IPS-NIHi7 (cell line): ENCODE measurements around the gene MLLT1.

Experiments
- DNase-seq: peaks from one replicate; pipeline ENCODE4 v3.0.0; 2012; ENCODE audit warnings: mixed read lengths; ENCODE audit errors: extremely low spot score

MLLT1 gene

DNA sequence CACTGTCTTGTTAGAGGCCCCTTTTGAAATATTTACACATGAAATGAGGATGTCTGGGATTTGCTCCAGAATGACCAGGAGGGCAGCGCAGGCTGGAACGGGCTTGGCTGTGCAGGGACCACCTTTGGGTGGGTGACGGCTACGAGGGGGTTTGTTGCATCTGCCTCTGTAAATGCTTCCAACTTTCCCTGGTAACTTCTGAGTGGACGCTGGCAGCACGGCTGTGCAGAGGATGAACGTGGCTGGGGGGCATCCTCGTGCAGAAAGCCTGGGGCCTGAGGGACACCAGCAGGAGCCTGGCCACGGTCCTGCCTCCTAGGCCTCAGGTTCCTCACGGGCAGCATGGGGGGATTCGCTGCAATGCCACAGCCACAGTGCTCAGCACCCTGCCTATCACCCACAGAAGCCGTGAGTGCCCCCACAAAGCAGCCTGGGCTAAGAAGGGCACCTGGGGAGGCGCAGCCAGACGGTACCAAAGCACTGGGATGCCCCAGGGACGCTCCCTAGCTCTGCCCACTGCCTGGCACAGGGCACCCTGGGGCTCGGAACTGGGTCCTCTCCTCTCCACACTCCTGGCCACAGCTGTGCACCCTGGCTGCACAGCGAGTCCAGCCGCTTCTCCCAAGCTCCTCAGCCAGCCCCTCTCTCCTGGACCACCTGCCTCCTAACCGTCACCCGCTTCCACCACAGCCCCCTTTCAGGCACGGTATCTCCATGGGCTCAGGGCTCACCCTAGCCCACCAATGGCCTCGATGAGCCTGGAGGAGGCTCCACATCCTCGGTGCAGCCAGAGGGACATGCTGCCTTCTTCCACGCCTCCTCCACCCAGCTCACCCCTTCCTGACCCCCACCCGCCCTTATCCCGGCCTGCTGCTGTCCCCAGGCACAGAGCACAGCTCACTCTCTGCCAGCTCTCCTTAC is 44.5 kb downstream of the MLLT1 start:
- no peak for DNase-seq

DNA sequence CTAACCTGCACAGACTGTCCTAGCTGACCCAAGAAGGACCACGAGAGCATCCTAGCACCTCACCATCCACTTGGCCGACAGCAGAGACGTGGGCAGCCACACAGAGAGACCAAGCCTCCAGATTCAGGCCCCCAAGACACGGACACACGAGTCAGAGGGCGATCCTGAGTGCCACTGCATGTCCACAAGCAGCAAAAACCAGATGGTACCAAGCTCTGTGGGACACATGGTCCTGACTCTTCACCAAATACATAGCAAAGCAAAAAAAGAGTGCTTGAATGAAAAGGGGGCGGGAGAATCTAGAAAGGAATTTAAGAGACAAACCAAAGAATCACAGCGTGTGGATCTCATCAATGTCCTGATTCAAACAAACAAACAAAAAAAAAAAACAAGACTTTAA is 45.2 kb downstream of the MLLT1 start:
- DNase-seq, result no peak

- DNase-seq, result no peak
These were observed 45.8 kb downstream of the MLLT1 start for GRCh38 chr19:6233827-6234511.

DNA sequence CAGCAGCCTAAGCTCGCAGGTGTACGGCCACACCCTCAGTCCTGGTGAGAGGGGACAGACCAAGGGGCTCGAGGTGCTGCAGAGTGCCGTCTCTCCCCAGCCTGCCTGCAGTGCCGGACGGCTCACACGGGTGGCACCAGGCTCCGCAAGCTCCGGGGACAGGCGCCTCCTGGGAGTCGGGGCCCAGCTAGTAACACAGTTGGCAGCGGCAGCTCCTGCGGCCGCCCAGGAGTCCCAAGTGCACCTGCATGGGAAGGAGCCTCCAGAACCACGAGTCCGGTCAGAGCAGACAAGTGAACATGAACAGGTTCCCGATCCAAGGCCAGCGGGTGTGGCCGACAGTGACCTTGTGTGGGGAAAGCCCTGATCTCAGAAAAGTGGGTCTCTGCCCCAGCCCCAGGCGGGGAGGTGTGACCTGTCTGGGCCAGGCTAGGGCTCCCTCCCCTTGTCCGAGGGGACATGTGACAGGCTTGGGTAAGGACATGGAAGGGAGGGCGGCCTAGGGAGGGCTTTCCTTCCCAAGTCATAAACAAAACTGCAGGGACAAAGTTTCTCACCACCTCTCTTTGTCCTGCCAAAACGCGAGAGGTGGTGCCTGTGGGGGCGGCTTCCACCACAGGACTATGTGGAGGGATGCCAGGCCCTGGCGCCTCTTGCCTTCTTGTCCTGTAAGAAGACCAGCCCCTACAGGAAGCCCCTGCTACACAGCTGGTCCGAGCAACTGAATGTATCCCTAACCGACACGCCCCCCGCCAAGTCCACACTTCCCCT is 46.5 kb downstream of the MLLT1 start:
- DNase-seq, result no peak

DNA sequence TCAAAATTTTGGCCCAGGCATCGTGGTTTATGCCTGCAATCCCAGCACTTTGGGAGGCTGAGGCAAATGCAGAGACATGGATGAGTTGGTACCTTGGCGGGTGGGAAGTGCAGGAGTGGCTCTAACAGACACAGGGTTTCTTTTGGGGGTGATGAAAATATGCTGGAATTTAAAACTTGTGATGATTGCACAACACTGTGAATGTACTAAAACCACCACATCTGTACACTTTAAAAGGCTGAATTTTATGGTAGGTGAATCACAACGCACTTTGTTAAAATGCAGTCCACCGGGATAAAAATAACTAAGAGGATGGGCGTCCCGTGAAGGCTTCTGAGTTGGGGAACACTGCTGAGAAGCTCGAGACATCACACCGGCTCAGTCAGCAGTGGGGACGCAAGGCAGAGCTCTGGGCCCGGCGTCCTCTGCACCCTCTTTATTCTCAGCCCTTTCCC is 47.1 kb downstream of the MLLT1 start:
- DNase-seq, result no peak

DNA sequence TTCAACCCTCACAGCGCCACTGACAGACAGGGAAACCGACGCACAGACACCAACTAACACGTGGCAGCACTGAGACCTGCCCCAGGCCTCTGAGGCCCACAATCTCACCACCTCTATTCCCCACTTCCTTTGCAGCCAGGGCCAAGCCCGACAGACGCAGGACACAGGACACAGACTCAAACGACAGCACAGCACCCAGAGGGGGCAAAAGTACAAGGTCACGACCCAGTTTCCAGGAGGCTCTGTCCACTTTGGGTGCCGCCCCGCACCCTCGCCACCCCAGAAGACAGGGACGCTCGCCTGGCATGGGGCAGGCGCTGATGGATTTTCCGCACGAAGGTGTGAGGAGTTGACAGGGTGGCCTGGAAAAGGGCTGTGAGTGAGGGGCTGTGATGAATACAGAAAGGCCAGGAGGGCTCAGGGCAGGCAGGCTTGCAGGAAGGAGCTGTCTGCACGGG is 48.8 kb downstream of the MLLT1 start:
- DNase-seq, result no peak

DNA sequence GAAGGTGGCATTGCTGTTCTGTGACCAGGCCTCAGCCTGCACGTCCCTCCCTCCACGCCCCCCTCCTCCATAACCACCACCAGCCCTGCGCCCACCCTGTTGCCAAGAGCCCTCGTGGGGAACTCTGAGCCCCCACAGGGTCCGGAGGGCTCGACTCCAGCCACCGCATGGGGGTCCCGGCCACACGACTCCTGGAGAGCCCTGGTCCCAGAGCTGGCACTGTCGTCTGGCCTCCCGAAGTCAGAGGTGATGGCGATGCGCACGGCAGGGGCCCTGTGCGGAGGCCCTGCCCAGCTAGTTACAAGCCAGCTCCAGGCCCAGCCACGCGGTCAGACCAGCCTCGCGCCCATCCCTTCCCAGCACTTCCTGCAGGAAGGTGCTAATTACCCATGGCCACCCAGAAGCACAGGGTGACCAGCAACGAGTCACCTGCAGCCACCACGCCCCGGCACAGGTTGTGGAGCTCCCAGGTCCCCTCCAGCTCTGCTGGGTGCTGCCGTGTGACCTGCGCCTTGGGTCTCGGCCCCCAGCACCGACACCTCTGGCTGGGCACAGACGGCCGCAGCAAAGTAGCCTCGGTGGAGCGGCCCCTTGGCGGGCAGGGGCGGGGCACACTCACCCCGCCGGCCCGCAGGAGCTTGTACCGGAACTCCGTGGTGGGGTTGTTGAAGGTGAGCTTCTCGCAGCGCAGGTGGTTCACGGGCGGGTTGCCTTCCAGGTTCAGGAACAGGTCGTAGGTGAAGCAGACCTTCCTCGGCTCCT is 49.6 kb downstream of the MLLT1 start:
- DNase-seq, result no peak

DNA sequence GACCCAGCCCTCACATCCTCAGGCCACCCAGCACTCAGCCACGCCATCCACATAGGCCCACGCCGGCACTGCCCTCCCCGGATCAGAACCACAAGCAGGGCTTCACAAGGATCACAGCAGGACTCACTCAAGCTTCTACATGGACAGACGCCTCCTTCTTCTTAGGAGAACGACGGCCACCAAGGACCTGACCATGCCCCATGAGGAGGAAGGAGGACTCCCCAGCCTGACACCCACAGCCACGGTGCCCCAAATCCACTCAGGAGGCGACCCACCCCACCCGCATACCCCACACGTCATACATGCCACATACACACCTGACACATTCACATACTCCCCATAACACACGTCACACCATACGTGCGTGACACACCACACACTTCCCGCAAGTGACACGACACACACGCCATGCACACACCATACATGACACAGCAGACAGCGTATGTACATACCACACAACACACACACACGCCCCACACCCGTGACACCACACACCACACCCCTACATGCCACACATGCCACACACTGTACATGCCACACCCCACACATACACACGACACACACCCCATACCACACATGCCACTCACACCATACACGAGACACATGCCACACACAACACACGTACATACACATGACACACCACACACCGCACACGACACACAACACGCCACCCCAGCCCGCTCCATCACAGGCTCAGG is 50.4 kb downstream of the MLLT1 start:
- DNase-seq, result no peak

DNA sequence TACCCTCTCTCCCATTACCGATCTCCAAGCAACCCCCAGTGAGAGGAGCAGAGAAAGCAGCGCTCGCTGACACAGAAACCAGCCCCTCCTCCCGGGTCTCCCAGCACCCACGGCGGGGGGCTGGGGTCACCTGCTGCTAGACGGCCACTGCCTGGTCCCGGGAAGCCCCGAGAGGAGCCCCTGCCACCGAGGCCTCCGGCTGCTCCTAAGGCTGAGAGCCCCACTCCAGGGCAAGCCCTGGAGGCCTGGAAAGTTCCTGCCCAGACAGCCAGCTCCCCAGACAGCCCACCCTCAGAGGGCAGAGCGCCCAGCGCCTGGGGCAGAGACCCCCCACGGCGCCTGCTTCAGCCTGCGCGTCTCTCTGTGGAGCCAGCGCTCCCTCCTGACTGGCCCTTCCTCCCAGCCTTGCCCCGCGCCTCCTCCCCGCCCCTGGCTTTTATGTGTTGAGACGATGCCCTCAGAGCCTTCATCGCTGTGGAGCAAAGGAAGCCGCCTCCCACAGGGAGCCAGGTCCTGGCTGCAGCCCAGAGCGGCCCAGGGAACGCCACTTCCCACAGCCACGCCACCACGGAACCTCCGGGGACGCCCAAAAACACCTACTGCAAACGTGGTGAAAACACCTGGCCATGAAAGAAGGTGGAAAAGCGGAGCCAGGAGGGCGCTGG is 51.1 kb downstream of the MLLT1 start:
- DNase-seq, result no peak

- DNase-seq, result no peak
These were observed 51.8 kb downstream of the MLLT1 start for GRCh38 chr19:6227936-6228325.

DNA sequence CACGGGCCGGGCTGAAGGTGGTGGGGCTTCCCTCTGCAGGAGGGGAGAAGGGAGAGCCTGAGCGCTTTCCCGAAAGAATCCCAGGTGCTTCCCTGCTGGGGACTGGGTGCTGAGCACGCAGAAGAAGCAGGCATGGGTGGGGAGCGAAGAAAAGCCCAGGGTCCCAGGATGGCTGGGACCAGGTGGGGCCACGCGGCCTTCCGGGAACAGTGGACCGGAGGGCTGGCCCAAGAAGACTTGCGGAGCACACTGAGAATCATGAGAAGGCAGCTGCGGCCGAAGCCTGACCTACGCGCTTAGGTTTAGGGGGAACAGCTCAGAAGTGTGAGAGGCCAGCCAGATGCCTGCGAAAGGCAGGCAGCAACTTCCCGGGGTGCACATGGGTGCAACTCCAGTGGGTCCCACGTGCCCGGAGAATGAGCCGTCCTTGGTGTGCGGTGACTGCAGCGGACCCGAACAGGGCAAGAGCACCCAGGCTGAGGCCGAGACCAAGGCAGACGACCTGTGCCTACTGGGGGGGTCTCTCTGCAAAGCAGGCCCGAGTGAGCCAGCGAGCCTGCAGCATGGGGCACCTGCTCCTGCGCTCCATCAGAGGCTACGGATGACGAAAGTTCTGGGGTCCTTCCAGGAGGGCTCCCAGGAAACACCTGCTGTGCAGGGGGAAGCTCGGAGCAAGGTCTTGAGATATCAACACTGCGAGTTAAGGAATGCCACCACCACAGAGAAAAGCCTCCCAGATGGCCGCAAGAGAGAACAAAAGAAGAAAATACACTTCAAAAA is 52.4 kb downstream of the MLLT1 start:
- DNase-seq, result no peak

DNA sequence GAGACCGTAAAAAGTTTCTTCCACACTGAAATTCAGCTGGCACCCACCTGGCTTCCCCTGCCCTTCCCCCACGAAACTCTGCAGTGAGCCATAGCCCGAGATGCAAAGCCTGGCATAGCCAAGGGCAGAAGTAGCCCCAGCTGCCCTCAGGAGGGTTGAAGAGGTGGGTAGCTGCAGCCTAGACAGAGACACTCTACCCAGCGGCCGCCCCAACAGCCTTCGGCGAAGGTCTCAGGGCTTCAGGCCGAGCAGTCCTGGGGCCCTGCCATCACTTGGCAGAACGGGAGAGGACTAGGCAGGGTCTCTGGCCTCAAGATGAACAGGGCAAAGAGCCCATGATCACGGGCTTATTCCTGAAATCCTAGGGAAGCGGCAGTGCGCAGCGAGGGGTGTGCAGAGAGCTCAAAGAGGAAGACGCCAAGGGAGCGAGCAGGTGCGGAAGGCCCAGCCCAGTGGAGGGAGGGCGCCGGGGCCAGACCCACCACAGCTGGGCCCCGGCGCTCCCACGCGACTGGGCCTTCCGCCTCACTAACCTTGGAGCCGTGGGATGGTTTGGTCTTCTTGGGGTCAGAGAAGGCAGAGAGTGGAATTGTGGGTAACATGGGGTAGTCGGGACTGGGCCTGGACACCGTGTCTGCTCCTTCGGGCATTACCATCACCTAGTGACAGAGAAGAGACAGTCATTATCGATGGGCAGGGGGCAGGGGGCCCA is 53.2 kb downstream of the MLLT1 start:
- no peak for DNase-seq

DNA sequence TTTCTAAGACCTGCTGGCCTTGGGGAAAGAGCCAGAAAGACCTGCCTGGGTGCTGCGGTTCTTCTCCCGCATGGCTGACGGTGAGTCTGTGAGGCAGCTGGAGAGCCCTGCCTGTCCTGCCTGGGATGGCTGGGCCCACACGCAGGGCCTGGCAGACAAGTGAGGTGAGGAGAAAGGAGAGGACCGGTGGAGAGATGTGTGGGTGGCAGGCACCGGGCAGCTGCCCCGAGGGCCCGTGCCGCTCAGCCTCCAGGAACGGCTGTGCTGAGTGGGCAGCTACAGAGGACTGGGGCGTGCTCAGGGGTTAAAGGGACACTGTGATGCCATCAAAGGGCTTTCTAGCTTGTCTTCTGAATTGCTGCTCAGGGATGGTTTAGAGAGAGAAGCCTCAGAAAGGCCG is 53.8 kb downstream of the MLLT1 start:
- no peak for DNase-seq

DNA sequence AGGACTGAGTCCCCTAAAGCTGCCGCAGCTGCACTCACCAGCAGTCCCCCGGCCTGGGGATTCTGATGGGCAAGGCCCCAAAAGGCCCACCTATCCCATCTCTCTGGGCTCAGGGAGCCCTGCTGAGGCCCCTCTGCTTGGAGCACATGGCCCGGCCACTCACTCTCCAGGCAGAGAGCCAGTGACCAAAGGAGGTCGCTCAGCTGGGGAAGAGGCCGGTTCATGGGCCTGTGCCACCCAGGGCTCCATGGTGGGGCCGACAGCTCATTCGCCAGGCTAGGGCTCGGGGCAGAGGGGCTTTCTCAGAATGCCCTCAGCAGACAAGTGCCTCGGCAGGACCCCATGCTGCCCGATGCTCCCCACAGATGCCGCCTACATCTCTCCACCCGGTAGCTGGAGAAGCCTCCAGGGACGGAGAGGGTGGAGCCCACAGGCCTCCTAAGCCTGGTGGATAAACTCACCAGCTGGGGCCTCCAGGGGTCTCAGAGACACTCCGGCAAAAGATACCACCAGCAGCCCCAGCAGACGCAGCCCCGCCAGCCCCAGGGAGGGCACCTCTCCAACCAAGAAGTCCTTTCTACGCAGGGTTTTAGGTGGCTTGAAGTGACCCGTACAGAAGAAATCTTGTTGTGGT is 54.4 kb downstream of the MLLT1 start:
- DNase-seq, result no peak

GRCh38 chr19:6224308-6224675 is 55.5 kb downstream of the MLLT1 start:
- DNase-seq, result no peak

- DNase-seq, result no peak
These were observed 56.1 kb downstream of the MLLT1 start for GRCh38 chr19:6223461-6224307.

DNA sequence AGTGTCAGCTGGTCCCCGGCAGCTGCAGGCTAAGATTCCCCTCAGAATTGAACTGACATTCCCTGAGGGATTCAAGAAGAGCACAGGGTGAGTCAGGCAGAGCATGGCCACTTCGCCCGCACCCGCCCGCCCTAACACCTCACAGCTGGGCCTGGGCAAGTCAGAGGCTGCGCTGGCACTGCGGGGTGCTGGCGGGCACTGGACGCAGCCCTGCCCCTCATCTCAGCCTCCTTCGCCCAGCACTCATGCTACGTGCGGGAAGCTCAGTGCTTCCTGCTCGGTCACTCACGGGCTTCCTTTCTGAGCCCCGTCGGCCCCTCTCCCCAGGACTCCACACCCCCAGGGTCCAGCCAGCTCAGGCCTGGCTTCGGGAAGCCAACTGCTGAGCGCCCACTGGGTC is 56.9 kb downstream of the MLLT1 start:
- DNase-seq, result no peak
